AML-193 (cell line): Measurements from ENCODE around the gene RASGRP1.

Experiments
- DNase-seq, 2 experiments: peaks; one replicate each; lab custom pipeline; 2025; lab: John Stamatoyannopoulos, UW

Gene RASGRP1

DNA sequence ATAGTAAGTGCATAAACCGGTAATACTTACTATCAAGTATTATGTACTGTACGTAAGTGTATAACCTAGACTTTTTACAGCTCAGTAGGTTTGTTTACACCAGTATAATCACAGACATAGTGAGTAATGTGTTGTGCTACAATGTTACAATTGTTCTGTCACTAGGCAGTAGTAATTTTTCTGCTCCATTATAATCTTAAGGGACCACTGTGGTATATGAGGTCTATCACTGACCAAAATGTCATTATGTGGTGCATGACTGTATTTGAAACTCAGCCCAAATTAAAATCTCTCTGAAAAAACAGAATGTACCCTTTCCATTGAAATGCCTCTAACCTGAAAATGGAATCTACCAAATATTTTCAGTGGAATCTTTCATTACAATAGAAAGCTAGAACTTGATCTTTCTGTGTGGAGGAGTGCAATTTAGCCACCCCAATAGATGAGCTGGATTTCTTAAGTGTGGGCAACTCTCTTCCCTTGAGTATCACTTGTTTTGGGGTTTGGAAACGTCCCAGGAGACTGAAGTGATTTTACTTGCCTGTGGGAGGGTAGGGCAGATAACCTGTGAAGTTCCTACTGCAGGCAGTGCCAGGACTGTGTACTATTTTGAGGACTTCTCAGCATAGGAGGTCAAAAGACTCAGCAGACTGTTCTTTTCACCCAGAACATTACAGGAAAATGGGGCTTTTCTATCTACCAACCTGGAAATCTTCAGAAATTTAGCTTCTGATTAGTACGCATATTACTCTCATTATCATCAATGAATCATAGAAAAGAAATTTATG, 59.7 kb downstream of the RASGRP1 start:
- no peak for DNase-seq

DNA sequence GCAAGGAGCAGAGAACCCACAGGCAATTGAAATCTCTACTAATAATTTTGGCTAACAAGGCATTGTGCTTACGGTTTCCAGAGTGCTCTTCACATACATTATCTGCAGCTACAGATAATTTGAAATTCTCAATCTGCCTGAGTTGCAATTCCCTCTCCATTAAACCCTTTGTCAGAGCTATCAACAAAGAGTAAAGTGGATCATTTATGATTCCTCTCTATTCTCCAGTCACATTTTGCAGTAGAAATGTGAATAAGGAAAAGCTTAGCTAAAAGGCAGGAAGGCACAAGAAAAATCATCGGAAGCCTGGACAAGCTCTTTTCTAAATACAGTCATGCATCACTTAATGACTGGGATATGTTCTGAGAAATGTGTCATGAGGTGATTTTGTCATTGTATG, 61.1 kb downstream of the RASGRP1 start:
- no peak for DNase-seq

DNA sequence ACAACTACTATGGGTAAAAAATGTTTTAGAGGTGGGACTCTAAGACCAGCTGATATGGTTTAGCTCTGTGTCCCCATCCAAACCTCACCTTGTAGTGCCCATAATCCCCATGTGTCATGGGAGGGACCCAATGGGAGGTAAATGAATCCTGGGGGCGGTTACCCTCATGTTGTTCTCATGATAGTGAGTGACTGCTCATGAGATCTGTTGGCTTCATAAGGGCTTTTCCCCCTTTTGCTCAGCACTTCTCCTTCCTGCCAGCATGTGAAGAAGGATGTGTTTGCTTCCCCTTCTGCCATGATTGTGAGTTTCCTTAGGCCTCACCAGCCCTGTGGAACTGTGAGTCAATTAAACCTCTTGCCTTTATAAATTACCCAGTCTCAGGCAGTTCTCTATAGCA, 65.0 kb downstream of the RASGRP1 start:
- DNase-seq = no peak

DNA sequence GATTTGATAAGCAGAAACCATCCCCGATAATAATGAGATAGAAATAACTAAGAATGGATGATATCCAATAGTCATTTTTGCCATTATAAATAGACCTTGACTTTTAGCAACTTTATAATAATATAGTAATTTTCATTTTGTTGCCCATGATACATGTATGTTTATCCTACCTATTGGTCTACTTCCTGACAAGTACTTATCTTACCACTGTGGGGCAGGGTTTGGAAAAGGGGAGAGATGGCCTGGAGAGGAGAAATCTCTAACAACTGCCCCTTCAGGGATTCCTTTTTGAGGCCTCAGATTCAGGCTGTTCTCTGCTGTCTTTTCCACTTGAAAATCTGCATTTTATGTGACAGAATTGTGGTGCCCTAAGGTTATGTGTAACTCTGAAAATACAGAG, 68.5 kb downstream of the RASGRP1 start:
- no peak for DNase-seq

DNA sequence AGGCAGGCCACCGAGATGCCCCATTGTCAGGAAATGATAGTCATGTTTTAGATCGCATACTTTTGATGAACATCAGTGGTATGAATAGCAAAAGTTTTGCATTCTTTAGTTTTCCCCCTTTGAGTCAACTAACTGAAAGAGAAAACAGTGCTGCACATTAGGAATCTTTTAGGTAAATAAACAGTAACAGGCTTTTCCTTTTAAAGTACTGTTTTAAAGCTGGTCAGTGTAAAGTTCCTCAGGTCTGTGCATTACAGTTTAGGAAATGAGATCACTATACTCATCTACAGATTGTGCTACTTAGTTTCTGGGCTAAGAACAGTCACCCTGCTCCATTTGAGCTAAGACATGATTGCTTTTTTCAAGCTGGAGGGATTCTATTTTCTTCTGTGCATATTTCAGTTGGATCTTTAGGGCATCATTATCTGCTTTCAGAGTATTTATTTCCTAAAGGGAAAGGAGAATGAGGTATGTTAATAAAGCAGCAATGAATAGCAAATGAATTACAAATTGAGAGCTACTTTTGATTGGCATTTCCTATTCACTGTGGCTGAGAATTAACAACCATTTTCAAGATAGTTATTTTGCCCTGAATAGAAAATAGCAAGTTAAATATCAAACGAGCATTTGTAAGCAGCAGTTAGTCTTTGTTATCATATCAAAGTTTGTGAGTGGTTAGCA, 74.2 kb downstream of the RASGRP1 start:
- no peak for DNase-seq

DNA sequence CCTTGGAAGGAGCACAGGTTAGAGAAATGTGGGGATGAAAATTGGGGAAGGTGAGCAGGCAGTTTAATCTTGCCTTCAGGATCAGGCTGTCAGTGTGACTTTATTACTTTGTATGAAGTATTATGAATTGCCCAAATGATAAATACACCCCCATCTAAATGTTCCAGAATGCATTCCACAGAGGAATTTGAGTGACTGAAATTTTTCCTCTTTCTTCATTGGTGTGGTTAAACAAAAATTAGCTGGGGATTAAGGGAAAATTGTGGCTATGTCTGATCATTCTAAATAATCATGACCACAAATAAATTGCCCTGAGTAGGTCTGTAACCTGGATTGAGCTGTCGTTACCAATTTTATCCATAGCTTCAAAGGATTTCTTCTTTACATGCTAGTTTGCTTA, 77.2 kb downstream of the RASGRP1 start:
- DNase-seq = no peak

DNA sequence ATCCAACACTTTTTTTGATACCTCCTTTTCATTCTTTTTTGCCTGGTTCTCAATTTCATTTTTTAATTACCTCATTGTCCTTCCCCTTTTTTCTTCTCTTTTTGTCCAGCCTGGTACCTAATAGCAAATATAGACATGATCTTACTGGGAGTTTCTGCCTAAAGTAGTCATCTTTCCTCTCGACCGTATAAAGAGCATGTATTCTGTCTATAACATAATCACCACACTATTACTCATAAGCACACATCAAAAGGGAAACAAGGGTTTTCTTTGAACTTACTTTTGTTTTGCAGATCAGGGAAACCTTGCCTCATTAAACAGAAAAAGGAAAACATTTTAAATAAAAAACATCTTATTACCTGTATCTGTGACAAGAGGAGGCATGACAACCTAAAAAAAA, 77.7 kb downstream of the RASGRP1 start:
- DNase-seq = no peak

DNA sequence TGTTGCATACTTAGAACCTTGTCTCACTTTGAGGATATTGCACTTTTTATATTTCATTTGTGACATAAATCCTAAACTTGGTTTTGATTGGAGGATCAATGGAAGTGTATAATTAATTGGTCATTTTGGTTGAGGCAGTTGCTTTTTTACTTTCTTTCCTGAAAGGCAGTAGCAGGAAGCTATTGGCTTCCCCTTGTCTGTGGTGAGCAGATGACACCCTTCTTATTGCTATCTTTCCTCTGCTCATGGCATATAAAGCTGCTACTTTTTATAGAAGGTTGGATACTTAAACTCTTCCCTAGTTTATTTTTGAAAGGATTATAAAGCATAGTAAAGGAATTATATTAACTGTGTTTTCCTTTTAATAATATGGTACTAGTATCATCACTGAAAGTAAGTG, 82.0 kb downstream of the RASGRP1 start:
- DNase-seq = no peak

DNA sequence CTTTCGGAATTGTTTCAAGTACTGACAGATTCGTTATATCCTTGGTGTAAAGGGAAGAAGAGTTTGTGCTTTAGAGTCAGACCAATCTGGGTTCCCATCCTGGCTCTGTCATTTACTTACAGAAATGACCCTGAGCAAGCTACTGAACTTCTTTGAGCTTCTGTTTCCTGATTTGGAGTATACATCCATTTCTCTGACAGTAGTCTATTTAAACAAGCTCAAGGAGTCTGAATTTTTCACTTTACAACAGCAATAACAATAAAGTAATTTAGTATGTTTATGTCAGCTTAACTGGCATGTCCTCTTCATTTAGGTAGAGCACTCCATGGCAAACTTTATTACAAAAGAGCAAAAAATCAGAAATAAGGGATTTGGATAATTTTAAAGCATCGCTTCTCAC, 82.9 kb downstream of the RASGRP1 start:
- DNase-seq = no peak

DNA sequence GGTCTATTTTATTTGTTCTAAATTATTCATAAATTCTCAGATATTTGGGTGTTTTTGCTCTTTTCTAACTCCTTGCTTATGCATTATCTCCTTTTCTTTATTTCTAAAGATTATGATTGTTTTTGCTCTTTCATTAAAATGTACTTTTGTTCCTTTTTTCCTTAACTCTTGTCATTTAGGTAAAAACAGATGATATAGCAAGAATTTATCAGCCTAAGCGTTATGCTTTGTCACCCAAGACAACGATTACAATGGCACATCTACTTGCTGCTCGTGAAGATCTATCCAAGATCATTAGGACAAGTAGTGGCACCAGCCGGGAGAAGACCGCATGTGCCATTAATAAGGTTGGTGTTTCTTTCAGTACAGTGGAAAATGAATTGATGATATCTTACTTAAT, 83.5 kb downstream of the RASGRP1 start:
- no peak for DNase-seq

DNA sequence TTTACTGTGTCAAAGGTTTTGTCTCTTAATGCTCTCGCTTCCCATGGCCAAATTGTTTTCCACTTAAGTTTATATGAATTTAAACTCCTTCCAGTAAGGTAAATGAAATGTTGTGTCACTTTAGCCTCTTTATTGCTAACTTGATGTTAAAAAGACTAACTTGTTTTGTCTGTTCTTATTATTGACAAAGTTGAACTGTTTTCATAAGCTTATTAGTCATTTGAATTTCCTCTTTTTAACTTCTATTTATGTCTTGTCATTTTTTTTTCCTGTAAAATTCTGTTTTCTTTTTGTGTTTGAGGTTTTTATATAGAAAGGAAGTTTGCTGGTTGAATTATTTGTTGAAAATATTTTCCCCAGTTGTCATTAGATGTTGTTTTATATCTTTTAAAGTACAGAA, 84.9 kb downstream of the RASGRP1 start:
- no peak for DNase-seq

DNA sequence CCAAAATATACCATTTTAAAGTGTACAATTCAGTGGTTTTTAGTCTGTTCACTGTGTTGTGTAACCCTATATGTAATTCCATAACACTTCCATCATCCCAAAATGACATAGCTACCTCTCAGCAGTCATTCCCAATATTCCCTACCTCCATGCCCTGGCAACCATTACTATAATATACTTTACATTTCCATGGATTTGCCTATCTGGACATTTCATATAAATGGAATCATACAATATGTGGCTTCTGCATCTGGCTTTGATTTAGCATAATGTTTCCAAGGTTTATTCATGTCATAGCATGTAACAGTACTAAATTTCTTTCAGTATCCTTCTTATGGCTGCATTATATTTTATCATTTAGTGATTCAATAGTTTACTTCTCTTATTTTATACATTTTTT, 85.3 kb downstream of the RASGRP1 start:
- no peak for DNase-seq

DNA sequence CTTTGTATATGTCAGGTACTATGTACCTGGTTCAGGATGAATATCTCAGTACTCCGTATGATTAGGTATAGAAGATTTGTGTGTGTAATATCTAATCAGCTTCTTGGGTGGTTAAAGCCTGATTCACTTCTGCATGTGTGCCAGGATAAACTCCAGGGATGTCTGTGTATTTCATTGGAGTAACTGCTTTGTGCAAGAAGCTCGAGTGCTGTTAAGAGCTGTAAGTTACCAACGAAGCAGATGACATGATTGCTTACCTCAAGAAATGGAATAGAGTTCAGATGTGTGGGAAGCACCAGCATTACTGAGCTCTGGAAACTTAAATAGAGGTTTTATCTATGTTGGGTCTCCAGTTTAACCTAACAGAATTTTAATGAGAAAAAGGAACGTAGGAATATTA, 87.0 kb downstream of the RASGRP1 start:
- DNase-seq = no peak

DNA sequence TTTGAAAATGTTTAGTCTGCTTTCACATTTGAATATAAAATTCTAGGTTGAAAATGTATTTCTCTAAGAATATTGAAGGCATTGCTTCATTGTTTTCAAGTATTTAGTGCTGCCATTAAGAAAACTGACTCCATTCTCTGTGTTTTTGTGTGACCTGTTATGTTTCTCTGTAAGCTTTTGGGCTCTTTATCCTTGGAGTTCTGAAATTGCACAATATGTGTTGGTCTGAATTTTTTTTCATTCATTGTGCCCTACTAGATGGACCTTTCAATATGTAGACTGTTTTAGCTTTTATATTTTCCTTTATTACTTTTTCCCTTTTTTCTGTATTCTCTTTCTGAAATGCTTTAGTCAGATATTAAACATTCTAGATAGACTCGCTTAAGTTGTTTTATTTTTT, 88.5 kb downstream of the RASGRP1 start:
- no peak for DNase-seq

DNA sequence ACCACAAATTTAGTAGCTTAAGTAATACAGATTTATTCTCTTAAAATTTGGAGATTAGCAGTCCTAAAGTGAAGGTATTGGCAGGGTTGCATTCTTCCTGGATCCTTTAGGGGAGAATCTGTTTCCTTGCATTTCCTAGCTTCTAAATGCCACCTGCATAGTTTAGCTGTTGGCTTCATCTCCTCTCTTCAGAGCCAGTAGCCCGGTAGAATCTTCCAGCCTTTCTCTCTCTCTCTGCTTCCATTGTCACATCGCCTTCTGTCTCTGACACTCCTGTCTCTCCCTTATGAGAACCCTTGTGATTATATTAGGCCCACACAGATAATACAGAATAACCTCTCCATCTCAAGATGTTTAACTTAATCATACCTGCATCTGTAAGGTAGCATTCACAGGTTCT, 89.3 kb downstream of the RASGRP1 start:
- no peak for DNase-seq

DNA sequence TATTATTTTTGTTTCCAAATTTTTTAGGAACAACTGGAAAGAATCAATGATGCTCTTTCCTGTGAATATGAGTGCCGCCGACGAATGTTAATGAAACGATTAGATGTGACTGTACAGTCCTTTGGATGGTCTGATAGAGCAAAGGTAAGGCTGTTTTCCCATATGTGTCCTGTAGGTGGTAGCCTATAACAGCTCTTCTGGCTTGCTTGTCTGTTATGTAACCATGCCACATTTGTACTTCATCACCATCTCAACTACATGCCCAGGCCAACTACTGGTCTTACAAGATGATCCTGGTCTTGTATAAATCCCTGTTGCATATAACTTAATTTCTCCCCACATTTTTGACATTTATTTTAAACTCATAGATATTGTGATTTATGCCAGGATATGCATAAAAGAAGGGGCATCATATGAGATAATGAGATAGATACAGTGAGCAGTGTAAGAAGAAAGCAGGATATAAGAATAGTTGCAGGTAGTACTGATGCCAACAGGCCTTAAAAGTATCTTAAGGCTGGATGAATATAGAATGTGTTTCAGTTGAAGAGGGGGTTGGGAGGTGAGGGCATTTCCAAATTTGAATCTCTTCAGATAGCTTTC, 90.4 kb downstream of the RASGRP1 start:
- peak; percentile 62 to 69 for DNase-seq

DNA sequence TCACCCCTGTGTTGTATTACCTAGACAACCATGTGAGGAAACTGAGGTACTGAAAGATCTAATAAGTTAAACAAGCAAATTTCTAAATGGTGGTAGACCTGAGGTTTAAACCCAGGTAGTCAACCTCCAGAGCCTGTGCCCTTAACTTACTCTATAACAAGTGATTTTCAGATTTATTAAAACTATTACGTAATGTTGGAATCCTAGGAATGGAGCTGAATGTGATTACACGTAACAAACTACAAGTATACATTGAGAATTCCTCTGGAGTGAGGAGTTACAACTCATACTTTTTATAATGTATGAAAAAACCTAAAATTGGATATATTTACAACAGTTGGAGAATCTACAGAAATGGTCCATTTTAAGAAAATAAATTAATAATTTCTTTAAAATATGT, 92.6 kb downstream of the RASGRP1 start:
- DNase-seq = no peak

DNA sequence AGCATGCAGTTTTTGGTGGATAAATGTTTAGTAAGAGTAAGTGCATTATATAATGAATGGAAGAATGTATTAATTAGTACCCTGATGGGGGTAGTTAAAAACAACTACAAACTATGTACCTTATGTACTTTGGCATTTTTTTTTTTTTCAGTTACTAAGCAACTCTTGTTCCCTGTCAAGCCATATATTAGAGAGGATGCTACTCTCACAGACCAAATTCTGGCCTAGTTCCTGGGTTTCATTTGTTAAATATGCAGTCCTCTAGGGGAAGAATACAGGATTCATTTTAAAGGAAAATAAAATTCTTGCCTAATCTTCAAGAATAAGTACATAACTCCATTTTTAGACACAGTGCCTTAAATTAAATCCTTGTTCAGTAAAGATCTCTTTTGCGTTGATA, 93.8 kb downstream of the RASGRP1 start:
- no peak for DNase-seq

DNA sequence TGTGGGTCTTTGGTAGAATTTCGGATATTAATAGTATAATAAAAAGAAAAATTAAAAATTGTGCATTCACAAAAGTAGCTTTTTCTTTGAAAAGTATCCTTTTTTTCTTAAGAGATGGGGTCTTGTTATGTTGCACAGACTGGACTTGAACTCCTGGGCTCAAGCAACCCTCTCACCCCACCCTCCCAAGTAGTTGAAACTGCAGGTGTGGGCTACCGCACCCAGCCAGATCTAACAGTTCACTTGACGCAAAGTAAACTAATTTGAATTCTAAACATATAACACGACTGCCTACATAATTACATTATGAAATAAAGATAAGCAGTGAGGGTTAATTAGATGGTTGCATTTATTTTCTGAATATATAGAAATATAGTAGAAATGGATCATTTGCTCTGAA, 99.9 kb downstream of the RASGRP1 start:
- DNase-seq = no peak

DNA sequence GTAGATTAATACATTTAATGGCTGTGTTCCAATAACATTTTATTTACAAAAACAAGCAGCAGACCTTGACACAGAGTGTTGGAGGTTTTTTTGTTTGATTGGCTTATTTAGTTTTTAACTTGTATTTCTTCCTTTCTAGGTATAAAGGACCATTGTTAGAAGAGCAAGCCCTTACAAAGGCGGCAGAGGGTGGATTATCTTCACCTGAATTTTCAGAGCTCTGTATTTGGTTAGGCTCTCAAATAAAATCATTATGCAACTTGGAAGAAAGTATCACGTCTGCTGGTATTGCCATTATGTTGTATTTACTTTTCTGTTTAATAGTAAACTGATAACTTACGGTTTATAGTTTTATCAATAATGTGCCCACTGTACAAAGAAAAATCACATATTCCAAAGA, 100.7 kb downstream of the RASGRP1 start:
- no peak for DNase-seq

DNA sequence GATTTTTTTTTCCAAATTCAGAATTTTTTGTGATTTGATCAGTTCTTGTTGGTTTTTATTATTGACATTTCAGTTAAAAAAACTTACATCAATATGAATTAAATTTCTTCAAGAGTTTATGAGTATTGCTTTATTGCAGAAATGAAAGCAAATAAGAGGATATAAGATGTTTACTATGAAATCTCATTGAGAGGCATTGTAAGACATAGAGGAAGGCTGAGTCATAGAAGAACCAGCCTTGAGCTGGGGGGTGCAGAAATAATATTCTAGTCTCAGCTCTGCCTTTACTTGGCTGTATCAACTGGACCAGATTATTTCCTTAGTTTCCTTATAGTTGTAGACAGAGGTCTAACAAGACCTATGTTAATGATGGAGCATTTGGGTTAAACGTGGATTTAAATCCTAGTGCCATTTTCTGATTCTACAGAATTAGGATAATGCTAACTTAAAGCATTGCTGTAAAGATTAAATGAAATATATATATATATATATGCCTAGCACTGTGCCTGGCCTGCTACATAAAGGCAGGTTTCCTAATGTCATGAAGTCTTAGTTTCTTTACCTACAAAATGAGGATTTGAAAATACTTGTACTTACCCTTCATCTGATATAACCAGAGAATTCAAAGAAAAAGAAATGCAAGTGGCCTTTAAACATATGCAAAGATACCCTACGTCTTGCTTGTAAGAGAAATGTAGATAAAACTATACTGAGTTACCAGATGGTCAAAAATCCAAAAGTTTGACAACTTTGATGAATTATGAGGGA, 103.4 kb downstream of the RASGRP1 start:
- no peak for DNase-seq

DNA sequence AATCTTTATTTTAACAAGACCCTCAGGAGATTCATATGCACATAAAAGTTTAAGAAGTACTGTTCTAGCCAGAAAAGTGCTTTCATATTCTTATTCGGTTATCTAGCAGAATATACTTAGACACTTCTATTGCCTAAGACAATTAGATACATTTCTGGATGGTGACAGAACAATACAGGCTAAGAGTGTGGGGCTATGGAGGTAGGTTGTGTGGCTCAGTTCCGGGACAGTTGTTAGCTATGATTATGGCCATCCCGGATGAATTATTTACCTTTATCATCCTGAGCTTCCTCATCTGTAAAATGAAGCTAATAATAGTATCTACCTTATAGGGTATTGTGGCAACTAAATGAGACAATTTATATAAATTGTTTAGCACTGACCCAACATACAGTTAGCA, 104.1 kb downstream of the RASGRP1 start:
- DNase-seq = no peak

DNA sequence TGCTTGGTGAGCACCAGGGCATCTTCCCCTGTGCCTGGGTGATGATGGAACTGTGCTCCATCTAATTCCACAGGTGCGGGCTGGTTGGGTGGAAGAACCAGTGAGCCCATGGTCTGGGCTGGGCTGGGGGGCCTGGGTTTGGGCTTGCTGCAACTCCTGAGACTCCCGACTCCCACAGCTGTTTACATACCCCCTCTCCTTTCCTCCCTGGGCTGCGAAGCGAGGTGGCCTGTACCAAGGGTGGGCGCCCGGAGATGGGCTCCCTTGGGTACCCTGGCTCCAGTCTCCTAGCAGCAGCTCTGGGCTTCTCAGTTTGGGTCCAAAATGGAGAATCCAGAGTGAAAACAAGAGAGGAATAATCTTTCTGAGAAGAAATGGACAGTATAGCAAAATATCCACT, 105.1 kb downstream of the RASGRP1 start:
- DNase-seq = no peak
